ENCODE data around the gene AKIRIN2. TPM values are rescaled to one million over a fixed set of nuclear protein-coding genes. Genes with fewer than 3 reads are reported as not detected.

Gene AKIRIN2
- total and polyA plus RNA-seq, 4 donors, result 20.9 to 63.1 (median 50.3) TPM

DNA sequence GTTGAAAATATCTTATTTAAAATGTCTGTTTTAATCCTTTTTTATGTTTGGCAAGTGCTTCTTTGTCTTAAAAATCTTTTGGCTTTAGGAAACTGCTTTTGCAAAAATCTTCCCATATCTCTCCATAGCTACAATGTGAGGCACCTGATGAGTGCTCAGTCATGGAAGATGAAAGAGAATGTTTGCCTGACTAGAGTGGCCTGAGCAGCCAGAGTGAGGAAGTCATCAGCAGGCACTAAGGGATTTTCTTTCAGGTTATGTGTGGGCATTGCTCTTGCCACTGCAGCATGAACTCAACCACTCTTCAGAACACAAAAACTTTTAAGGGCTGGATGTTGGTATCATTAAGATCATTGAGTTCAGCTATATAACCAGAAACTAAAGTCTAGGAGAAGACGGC is 47.9 kb downstream of the AKIRIN2 start:
- WGBS, 2 donors, result 87 to 96% methylated on average over 1 of the region's 1 CpG
- Histone ChIP-seq H3K9ac (ENCODE audit: insufficient read depth in 1 of 2, low read length in 2 of 2) (no peak overlapping the region), H3K27me3 (ENCODE audit: control insufficient read depth in 3 of 3, insufficient read depth in 3 of 3, low read length in 2 of 3) (no peaks in the 10 kb centered on the region), H3K4me3 (no peak overlapping the region), H3K27ac (ENCODE audit: low read depth in 1 of 2, low read length in 1 of 2) (no peak overlapping the region), H3K36me3 (ENCODE audit: control insufficient read depth in 4 of 4, insufficient read depth in 4 of 4, low read length in 4 of 4) (peaks cover 4 to 23% (median 14%) of the 10 kb centered on the region in 4 donors), H3K4me1 (ENCODE audit: control insufficient read depth in 5 of 5, insufficient read depth in 5 of 5, low read length in 5 of 5) (peaks cover 0 to 3% (median 0%) of the 10 kb centered on the region in 5 donors), H3K9me3 (ENCODE audit: control insufficient read depth in 4 of 4, insufficient read depth in 3 of 4, low read length in 3 of 4) (no peaks in the 10 kb centered on the region)
- DNase-seq (no peak), ATAC-seq (ENCODE audit: insufficient read depth, low FRiP score) (no peak)
- no peak for TF ChIP-seq CTCF (IDR thresholded peaks at IDR 0.05; ENCODE audit: control extremely low read depth, extremely low read depth)

- Histone ChIP-seq H3K36me3 (ENCODE audit: control insufficient read depth in 4 of 4, insufficient read depth in 4 of 4, low read length in 4 of 4) (peaks cover 4 to 23% (median 14%) of the 10 kb centered on the region in 4 donors), H3K27ac (ENCODE audit: low read depth in 1 of 2, low read length in 1 of 2) (no peak overlapping the region), H3K27me3 (ENCODE audit: control insufficient read depth in 3 of 3, insufficient read depth in 3 of 3, low read length in 2 of 3) (no peaks in the 10 kb centered on the region), H3K4me3 (no peak overlapping the region), H3K4me1 (ENCODE audit: control insufficient read depth in 5 of 5, insufficient read depth in 5 of 5, low read length in 5 of 5) (no peaks in the 10 kb centered on the region), H3K9me3 (ENCODE audit: control insufficient read depth in 4 of 4, insufficient read depth in 3 of 4, low read length in 3 of 4) (no peaks in the 10 kb centered on the region), H3K9ac (ENCODE audit: insufficient read depth in 1 of 2, low read length in 2 of 2) (no peak overlapping the region)
- TF ChIP-seq CTCF (IDR thresholded peaks at IDR 0.05; ENCODE audit: control extremely low read depth, extremely low read depth), result no peak
- DNase-seq, result no peak
- no peak for ATAC-seq (ENCODE audit: insufficient read depth, low FRiP score)
- WGBS, 2 donors, result 68 to 81% methylated on average over 3 of the region's 3 CpGs
These were observed 48.7 kb downstream of the AKIRIN2 start for GRCh38 chr6:87653074-87653962.

DNA sequence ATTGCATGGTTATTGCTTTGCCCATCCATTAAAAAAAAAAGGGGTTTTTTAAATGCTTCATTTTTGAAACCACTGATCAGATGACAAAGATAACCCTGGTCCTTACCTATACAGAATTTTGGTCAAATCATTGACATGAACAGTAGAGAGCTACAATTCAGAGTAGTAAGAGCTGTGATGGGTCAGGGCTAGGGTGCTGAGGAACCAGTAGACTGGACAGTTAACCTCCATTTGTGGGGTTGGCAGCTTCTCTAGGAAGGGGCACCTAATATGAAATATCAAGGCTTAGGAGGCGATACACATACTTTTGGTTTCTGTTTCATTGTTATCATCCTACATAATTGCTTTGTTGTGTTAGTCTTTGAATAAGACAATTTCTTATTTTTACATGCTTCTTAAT is 57.0 kb downstream of the AKIRIN2 start:
- no peaks in the 10 kb centered on the region for H3K27me3 ChIP-seq (ENCODE audit: control insufficient read depth in 3 of 3, insufficient read depth in 3 of 3, low read length in 2 of 3)
- no peak overlapping the region for H3K4me3 ChIP-seq
- peaks cover 0 to 6% (median under 1%) of the 10 kb centered on the region in 4 donors for H3K36me3 ChIP-seq (ENCODE audit: control insufficient read depth in 4 of 4, insufficient read depth in 4 of 4, low read length in 4 of 4)
- DNase-seq (no peak), ATAC-seq (ENCODE audit: insufficient read depth, low FRiP score) (no peak)
- no peak overlapping the region for H3K27ac ChIP-seq (ENCODE audit: low read depth in 1 of 2, low read length in 1 of 2)
- no peak overlapping the region for H3K9ac ChIP-seq (ENCODE audit: insufficient read depth in 1 of 2, low read length in 2 of 2)
- H3K9me3 ChIP-seq (ENCODE audit: control insufficient read depth in 4 of 4, insufficient read depth in 3 of 4, low read length in 3 of 4), result no peaks in the 10 kb centered on the region
- H3K4me1 ChIP-seq (ENCODE audit: control insufficient read depth in 5 of 5, insufficient read depth in 5 of 5, low read length in 5 of 5), result no peaks in the 10 kb centered on the region
- WGBS, 2 donors, result 36 to 54% methylated on average over 1 of the region's 1 CpG
- no peak for TF ChIP-seq CTCF (IDR thresholded peaks at IDR 0.05; ENCODE audit: control extremely low read depth, extremely low read depth)
